GM12891 (cell line): ENCODE results near the gene MAGEB17.

Source experiments
- POLR2A ChIP-seq: IDR thresholded peaks from 2 replicates; pipeline ENCODE4 v1.6.1; 2011; ENCODE audit warnings: low read depth, low read length, control low read depth
- POLR2AphosphoS5 ChIP-seq: IDR thresholded peaks from 2 replicates; pipeline ENCODE4 v1.6.1; 2011; ENCODE audit warnings: low read depth, low read length, control low read depth
- SPI1 ChIP-seq: IDR thresholded peaks from 2 replicates; pipeline ENCODE4 v1.6.1; 2011; ENCODE audit warnings: low read depth, low read length, control low read depth
- TAF1 ChIP-seq: IDR thresholded peaks from 2 replicates; pipeline ENCODE4 v1.6.1; 2011; ENCODE audit warnings: low read depth, low read length, control low read depth

DNA sequence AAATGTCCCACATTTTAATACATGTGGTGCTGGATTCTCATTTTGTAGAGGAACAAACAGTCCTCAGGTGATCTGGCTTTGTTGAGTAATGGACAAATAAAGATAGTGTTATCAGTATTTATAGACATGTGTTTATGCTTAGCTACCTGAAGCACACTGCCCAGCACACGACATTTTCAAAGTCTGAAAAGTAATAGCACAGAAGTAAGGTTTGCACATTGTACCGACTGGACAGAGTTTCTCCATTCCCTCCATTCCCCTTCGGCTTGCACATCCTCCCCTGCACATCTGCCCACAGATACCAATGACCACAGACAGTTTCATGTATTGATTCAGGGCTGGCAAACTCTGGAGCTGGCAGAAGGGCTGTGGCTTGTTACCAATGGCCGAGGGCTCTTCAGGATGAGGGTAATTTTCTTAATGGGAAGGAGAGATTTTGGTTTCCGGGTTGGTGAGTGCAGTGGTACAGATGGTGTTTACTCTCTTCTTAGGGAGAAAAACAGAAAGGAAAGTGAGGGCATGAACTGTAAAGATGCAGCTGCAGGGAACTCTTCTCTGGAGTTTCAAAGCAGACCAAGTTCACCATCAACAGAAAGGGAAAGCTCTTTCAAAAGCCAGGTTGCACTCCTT is 41.6 kb upstream of the MAGEB17 start:
- TF ChIP-seq POLR2AphosphoS5 (no peak), POLR2A (no peak), TAF1 (no peak), SPI1 (no peak)
